ENCODE data around the gene CD53.

DNA sequence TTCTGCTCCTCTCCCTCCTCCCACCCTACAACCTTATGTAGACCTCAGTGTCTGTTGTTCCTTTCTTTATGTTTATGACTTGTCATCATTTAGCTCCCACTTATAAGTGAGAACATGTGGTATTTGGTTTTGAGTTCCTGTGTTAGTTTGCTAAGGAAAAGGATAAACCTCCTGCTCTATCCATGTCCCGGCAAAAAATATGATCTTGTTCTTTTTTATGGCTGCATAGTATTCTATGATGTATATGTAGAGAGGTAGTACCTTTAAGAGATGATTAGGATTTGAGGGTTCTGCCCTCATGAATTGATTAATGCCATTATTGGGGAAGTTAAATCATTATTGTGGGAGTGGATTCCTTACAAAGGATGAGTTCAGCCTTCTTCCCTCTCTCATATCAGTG, 49.0 kb downstream of the CD53 start:
- TF ChIP-seq CTCF (IDR thresholded peaks at IDR 0.05; ENCODE audit: insufficient read depth, low read length, poor library complexity, severe bottlenecking), result no peak
- no peak for TF ChIP-seq EZH2phosphoT487 (conservative IDR thresholded peaks at IDR 0.05; ENCODE audit: low read length)

Measured in SU-DHL-6 (cell line).